Activated B cell treated with CpG ODN at 0.5 μM for 24 hours (primary cell): Measurements from ENCODE around the gene OR1K1. TPM values are rescaled to one million over a fixed set of nuclear protein-coding genes. Genes with fewer than 3 reads are reported as not detected.

Experiments
- ATAC-seq: fragments of 200-7000 bp; cut with Tn5 transposase; one replicate; pipeline ENCODE4 v1.10.0; 2021; ENCODE audit warnings: low read depth, mild to moderate bottlenecking, moderate library complexity
- CTCF ChIA-PET: fragments of 350-600 bp; sonication (Branson Sonifier 250); formaldehyde crosslinking; loops from one replicate; lab custom pipeline; 2021; ENCODE audit warnings: antibody characterized with exemption; lab: Charles Lee
- POLR2A ChIA-PET: fragments of 350-600 bp; sonication (Branson Sonifier 250); formaldehyde crosslinking; loops from one replicate; lab custom pipeline; 2021; ENCODE audit warnings: antibody characterized with exemption; lab: Charles Lee
- DNase-seq: peaks from one replicate; pipeline ENCODE4 v3.0.0; 2022
- H3K27ac Mint-ChIP-seq: one replicate; pipeline ENCODE4 v1.8.0; 2020; ENCODE audit warnings: mixed read lengths
- H3K27me3 Mint-ChIP-seq: one replicate; pipeline ENCODE4 v1.8.0; 2021; ENCODE audit warnings: mixed read lengths
- H3K36me3 Mint-ChIP-seq: one replicate; pipeline ENCODE4 v1.8.0; 2021; ENCODE audit warnings: low read depth, mixed read lengths
- H3K4me1 Mint-ChIP-seq: one replicate; pipeline ENCODE4 v1.8.0; 2021; ENCODE audit warnings: mixed read lengths
- H3K4me3 Mint-ChIP-seq: one replicate; pipeline ENCODE4 v1.8.0; 2020; ENCODE audit warnings: mild to moderate bottlenecking, mixed read lengths
- H3K9me3 Mint-ChIP-seq: one replicate; pipeline ENCODE4 v1.8.0; 2020; ENCODE audit warnings: mixed read lengths
- intact Hi-C: fragments of 100-400 bp; cut with micrococcal nuclease; formaldehyde crosslinking; loops from one replicate; pipeline ENCODE4 v1.15.1; 2024
- total RNA-seq: library from RNA; stranded (reverse); gene quantifications from 2 replicates; pipeline ENCODE4 v1.2.3, GENCODE V29; 2022
- TF ChIP-seq, protein P1 (sequence below): fragments of 200-600 bp; IDR thresholded peaks from one replicate; pipeline ENCODE4 v1.8.0; 2022; ENCODE audit warnings: antibody characterized with exemption, mild to moderate bottlenecking

The OR1K1 gene
- total RNA-seq, 1 donor from 2014 or later, result not detected

DNA sequence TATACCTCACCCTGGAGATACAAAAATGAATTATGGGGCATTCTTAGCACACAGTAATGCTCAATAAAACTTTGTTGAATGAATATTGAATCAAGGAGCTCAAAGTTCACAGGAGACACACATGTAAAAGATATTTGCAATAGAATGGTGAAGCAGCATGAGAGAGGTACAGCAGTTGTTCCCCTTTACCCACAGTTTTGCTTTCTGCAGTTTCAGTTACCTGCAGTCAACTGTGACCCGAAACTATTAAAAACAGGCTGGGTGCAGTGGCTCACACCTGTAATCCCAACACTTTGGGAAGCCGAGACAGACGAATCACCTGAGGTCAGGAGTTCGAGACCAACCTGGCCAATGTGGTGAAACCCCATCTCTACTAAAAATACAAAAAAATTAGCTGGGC lies 13.6 kb upstream of the OR1K1 start:
- no peaks in the 10 kb centered on the region for H3K4me1 Mint-ChIP-seq
- H3K27ac Mint-ChIP-seq, result no peak overlapping the region
- DNase-seq (no peak), ATAC-seq (no peak)
- H3K27me3 Mint-ChIP-seq, result no peaks in the 10 kb centered on the region
- CTCF ChIA-PET, result no interaction called here
- POLR2A ChIA-PET, result no interaction called here
- intact Hi-C loops, result no loop called here
- no peak overlapping the region for H3K4me3 Mint-ChIP-seq
- no peaks in the 10 kb centered on the region for H3K36me3 Mint-ChIP-seq
- no peaks in the 10 kb centered on the region for H3K9me3 Mint-ChIP-seq
- TF ChIP-seq, protein P1, sequence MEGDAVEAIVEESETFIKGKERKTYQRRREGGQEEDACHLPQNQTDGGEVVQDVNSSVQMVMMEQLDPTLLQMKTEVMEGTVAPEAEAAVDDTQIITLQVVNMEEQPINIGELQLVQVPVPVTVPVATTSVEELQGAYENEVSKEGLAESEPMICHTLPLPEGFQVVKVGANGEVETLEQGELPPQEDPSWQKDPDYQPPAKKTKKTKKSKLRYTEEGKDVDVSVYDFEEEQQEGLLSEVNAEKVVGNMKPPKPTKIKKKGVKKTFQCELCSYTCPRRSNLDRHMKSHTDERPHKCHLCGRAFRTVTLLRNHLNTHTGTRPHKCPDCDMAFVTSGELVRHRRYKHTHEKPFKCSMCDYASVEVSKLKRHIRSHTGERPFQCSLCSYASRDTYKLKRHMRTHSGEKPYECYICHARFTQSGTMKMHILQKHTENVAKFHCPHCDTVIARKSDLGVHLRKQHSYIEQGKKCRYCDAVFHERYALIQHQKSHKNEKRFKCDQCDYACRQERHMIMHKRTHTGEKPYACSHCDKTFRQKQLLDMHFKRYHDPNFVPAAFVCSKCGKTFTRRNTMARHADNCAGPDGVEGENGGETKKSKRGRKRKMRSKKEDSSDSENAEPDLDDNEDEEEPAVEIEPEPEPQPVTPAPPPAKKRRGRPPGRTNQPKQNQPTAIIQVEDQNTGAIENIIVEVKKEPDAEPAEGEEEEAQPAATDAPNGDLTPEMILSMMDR, result no peak

DNA sequence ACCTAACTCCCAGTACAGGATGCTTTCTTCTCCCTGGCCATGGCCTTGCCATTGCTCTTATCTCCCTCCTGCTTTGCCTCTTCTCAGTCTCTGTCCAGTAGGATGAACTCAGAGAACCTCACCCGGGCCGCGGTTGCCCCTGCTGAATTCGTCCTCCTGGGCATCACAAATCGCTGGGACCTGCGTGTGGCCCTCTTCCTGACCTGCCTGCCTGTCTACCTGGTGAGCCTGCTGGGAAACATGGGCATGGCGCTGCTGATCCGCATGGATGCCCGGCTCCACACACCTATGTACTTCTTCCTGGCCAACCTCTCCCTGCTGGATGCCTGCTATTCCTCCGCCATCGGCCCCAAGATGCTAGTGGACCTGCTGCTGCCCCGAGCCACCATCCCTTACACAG lies 11.1 kb upstream of the OR1K1 start, which contains the start of gene OR5C1:
Gene OR5C1, plus strand, starts transcription at position 103 of the 400 bp plus-strand sequence. Its CDS starts 0 bp downstream, at position 103.
- H3K4me1 Mint-ChIP-seq, result no peaks in the 10 kb centered on the region
- TF ChIP-seq, protein P1, result no peak
- H3K9me3 Mint-ChIP-seq, result no peaks in the 10 kb centered on the region
- no peak within 1 kb of the TSS for H3K4me3 Mint-ChIP-seq
- ChIA-PET POLR2A (no interaction called here), CTCF (no interaction called here)
- H3K27ac Mint-ChIP-seq, result no peak within 1 kb of the TSS
- no peak for DNase-seq
- no peaks in the 10 kb centered on the region for H3K27me3 Mint-ChIP-seq
- no peak for ATAC-seq
- intact Hi-C loops, result no loop called here
- no peaks in the 10 kb centered on the region for H3K36me3 Mint-ChIP-seq

DNA sequence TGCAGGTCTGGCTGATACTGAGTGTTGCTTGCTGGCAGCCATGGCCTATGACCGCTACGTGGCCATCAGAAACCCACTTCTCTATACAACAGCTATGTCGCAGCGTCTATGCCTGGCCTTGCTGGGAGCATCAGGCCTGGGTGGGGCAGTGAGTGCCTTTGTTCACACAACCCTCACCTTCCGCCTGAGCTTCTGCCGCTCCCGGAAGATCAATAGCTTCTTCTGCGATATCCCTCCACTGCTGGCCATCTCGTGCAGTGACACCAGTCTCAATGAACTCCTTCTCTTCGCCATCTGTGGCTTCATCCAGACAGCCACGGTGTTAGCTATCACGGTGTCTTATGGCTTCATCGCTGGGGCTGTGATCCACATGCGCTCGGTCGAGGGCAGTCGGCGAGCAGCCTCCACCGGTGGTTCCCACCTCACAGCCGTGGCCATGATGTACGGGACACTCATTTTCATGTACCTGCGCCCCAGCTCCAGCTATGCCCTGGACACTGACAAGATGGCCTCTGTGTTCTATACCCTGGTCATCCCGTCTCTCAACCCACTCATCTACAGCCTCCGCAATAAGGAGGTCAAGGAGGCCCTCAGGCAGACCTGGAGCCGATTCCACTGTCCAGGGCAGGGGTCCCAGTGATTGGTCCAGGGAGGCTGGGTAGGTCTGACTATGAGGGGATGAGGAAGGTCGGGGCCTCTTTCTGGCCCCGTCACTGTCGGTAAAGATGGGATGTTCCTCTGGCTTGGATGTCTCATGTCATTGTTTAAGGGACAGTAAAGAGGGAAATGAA lies 10.5 kb upstream of the OR1K1 start:
- no peak for ATAC-seq
- Mint-ChIP-seq H3K27ac (no peak overlapping the region), H3K9me3 (no peaks in the 10 kb centered on the region), H3K27me3 (no peaks in the 10 kb centered on the region), H3K4me1 (no peaks in the 10 kb centered on the region), H3K36me3 (no peaks in the 10 kb centered on the region), H3K4me3 (no peak overlapping the region)
- TF ChIP-seq, protein P1, result no peak
- intact Hi-C loops, result no loop called here
- ChIA-PET CTCF (no interaction called here), POLR2A (no interaction called here)
- DNase-seq, result no peak

- H3K36me3 Mint-ChIP-seq, result no peaks in the 10 kb centered on the region
- H3K27ac Mint-ChIP-seq, result no peak overlapping the region
- DNase-seq (no peak), ATAC-seq (no peak)
- TF ChIP-seq, protein P1, result no peak
- no peak overlapping the region for H3K4me3 Mint-ChIP-seq
- intact Hi-C loops, result no loop called here
- POLR2A ChIA-PET, result no interaction called here
- no peaks in the 10 kb centered on the region for H3K27me3 Mint-ChIP-seq
- H3K4me1 Mint-ChIP-seq, result no peaks in the 10 kb centered on the region
- CTCF ChIA-PET, result no interaction called here
- no peaks in the 10 kb centered on the region for H3K9me3 Mint-ChIP-seq
These were observed 7.9 kb upstream of the OR1K1 start for GRCh38 chr9:122791872-122792669.
